SH-SY5Y (cell line): Measurements from ENCODE around the gene UPK1B.

Experiments used
- GATA2 ChIP-seq: IDR thresholded peaks from 2 replicates; pipeline ENCODE4 v1.6.1; 2011; ENCODE audit warnings: mild to moderate bottlenecking, low read depth, low read length
- GATA3 ChIP-seq: IDR thresholded peaks from 2 replicates; pipeline ENCODE4 v1.6.1; 2011; ENCODE audit warnings: low read depth, mild to moderate bottlenecking, low read length, moderate library complexity

DNA sequence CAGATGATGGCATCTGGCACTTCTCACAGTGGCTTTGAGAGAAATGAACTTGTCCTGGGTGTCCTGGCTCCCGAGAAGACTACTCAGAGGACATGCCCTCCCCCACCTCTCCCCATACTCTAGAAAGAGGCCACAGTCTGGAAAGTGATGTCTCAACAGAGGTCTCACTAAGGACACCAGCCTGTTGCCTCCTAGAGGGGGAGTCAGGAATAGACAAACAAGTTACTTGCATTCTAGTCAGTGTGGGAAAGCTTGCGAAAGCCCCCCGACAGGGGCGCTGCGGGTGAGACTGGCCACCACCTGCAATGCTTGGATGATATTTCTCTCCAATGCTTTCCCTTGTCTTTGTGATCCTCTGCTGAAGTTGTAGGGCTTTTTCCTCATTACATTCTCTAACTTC, 50.1 kb downstream of the UPK1B start:
- no peak for TF ChIP-seq GATA3
- TF ChIP-seq GATA2: no peak
